ENCODE data around the gene SPTBN4.
"Not testable (repeated sequence)": the region's sequence is repeated elsewhere in the genome, so short reads cannot be mapped to it uniquely, and the experiment has no call there.

SPTBN4 gene

GRCh38 chr19:40443131-40443999 is 23.4 kb upstream of the SPTBN4 start:
- peaks cover 33% of the 10 kb centered on the region for H3K36me3 ChIP-seq (ENCODE audit: insufficient read depth, low read length)
- H3K27ac ChIP-seq (ENCODE audit: low read depth, low read length) = peak overlapping the region; percentile 97
- no peaks in the 10 kb centered on the region for H3K27me3 ChIP-seq (ENCODE audit: control insufficient read depth in 1 of 2, insufficient read depth in 2 of 2, low read length in 2 of 2)
- H3K4me1 ChIP-seq (ENCODE audit: insufficient read depth, low read length) = peaks cover 30% of the 10 kb centered on the region
- H3K9me3 ChIP-seq (ENCODE audit: low read length) = no peaks in the 10 kb centered on the region
- peak overlapping the region; percentile 90 to 100 for H3K4me3 ChIP-seq (ENCODE audit: low read depth in 1 of 2, low read length in 2 of 2)
- H3K9ac ChIP-seq (ENCODE audit: low read length) = peak overlapping the region; percentile 100

GRCh38 chr19:40444000-40444824 is 22.6 kb upstream of the SPTBN4 start, which contains the start of gene SERTAD3:
Gene SERTAD3, minus strand, starts transcription at chr19:40444335. Its CDS starts 2,255 bp downstream, at chr19:40442080.
- peak within 1 kb of the TSS; percentile 100 for H3K9ac ChIP-seq (ENCODE audit: low read length)
- peaks cover 33% of the 10 kb centered on the region for H3K36me3 ChIP-seq (ENCODE audit: insufficient read depth, low read length)
- H3K4me3 ChIP-seq (ENCODE audit: low read depth in 1 of 2, low read length in 2 of 2) = peak within 1 kb of the TSS; percentile 90 to 100
- H3K27ac ChIP-seq (ENCODE audit: low read depth, low read length) = peak within 1 kb of the TSS; percentile 97
- H3K27me3 ChIP-seq (ENCODE audit: control insufficient read depth in 1 of 2, insufficient read depth in 2 of 2, low read length in 2 of 2) = no peaks in the 10 kb centered on the region
- H3K4me1 ChIP-seq (ENCODE audit: insufficient read depth, low read length) = peaks cover 30% of the 10 kb centered on the region
- H3K9me3 ChIP-seq (ENCODE audit: low read length) = no peaks in the 10 kb centered on the region

GRCh38 chr19:40444825-40445312 is 21.9 kb upstream of the SPTBN4 start:
- Histone ChIP-seq H3K27me3 (ENCODE audit: control insufficient read depth in 1 of 2, insufficient read depth in 2 of 2, low read length in 2 of 2) (no peaks in the 10 kb centered on the region), H3K36me3 (ENCODE audit: insufficient read depth, low read length) (peaks cover 38% of the 10 kb centered on the region), H3K27ac (ENCODE audit: low read depth, low read length) (peak overlapping the region; percentile 97), H3K4me1 (ENCODE audit: insufficient read depth, low read length) (peaks cover 29% of the 10 kb centered on the region), H3K4me3 (ENCODE audit: low read depth in 1 of 2, low read length in 2 of 2) (peak overlapping the region; percentile 90 to 100), H3K9ac (ENCODE audit: low read length) (peak overlapping the region; percentile 74), H3K9me3 (ENCODE audit: low read length) (no peaks in the 10 kb centered on the region)

GRCh38 chr19:40445780-40446262 is 21.0 kb upstream of the SPTBN4 start:
- no peak overlapping the region for H3K27ac ChIP-seq (ENCODE audit: low read depth, low read length)
- no peaks in the 10 kb centered on the region for H3K27me3 ChIP-seq (ENCODE audit: control insufficient read depth in 1 of 2, insufficient read depth in 2 of 2, low read length in 2 of 2)
- H3K4me1 ChIP-seq (ENCODE audit: insufficient read depth, low read length) = peaks cover 20% of the 10 kb centered on the region
- H3K9ac ChIP-seq (ENCODE audit: low read length) = no peak overlapping the region
- H3K9me3 ChIP-seq (ENCODE audit: low read length) = no peaks in the 10 kb centered on the region
- peaks cover 33% of the 10 kb centered on the region for H3K36me3 ChIP-seq (ENCODE audit: insufficient read depth, low read length)
- no peak overlapping the region for H3K4me3 ChIP-seq (ENCODE audit: low read depth in 1 of 2, low read length in 2 of 2)

GRCh38 chr19:40446263-40446784 is 20.5 kb upstream of the SPTBN4 start:
- Histone ChIP-seq H3K4me3 (ENCODE audit: low read depth in 1 of 2, low read length in 2 of 2) (no peak overlapping the region), H3K9ac (ENCODE audit: low read length) (no peak overlapping the region), H3K27ac (ENCODE audit: low read depth, low read length) (no peak overlapping the region), H3K27me3 (ENCODE audit: control insufficient read depth in 1 of 2, insufficient read depth in 2 of 2, low read length in 2 of 2) (no peaks in the 10 kb centered on the region), H3K9me3 (ENCODE audit: low read length) (no peaks in the 10 kb centered on the region), H3K36me3 (ENCODE audit: insufficient read depth, low read length) (peaks cover 32% of the 10 kb centered on the region), H3K4me1 (ENCODE audit: insufficient read depth, low read length) (peaks cover 15% of the 10 kb centered on the region)

GRCh38 chr19:40449506-40449905 is 17.3 kb upstream of the SPTBN4 start:
- Histone ChIP-seq H3K9me3 (ENCODE audit: low read length) (no peaks in the 10 kb centered on the region), H3K27ac (ENCODE audit: low read depth, low read length) (no peak overlapping the region), H3K4me1 (ENCODE audit: insufficient read depth, low read length) (no peaks in the 10 kb centered on the region), H3K36me3 (ENCODE audit: insufficient read depth, low read length) (peaks cover 20% of the 10 kb centered on the region), H3K27me3 (ENCODE audit: control insufficient read depth in 1 of 2, insufficient read depth in 2 of 2, low read length in 2 of 2) (no peaks in the 10 kb centered on the region), H3K9ac (ENCODE audit: low read length) (no peak overlapping the region), H3K4me3 (ENCODE audit: low read depth in 1 of 2, low read length in 2 of 2) (no peak overlapping the region)

- H3K36me3 ChIP-seq (ENCODE audit: insufficient read depth, low read length) = peaks cover 20% of the 10 kb centered on the region
- no peak overlapping the region for H3K9ac ChIP-seq (ENCODE audit: low read length)
- H3K27ac ChIP-seq (ENCODE audit: low read depth, low read length) = no peak overlapping the region
Observed at GRCh38 chr19:40450664-40451063, 16.1 kb upstream of the SPTBN4 start.

GRCh38 chr19:40452016-40452415 is 14.8 kb upstream of the SPTBN4 start:
- H3K36me3 ChIP-seq (ENCODE audit: insufficient read depth, low read length) = peaks cover 20% of the 10 kb centered on the region
- no peak overlapping the region for H3K27ac ChIP-seq (ENCODE audit: low read depth, low read length)

More at GRCh38 chr19:40450664-40451063, 16.1 kb upstream of the SPTBN4 start:
- H3K27me3 ChIP-seq (ENCODE audit: control insufficient read depth in 1 of 2, insufficient read depth in 2 of 2, low read length in 2 of 2) = no peaks in the 10 kb centered on the region
- no peaks in the 10 kb centered on the region for H3K9me3 ChIP-seq (ENCODE audit: low read length)
- no peaks in the 10 kb centered on the region for H3K4me1 ChIP-seq (ENCODE audit: insufficient read depth, low read length)
- no peak overlapping the region for H3K4me3 ChIP-seq (ENCODE audit: low read depth in 1 of 2, low read length in 2 of 2)

GRCh38 chr19:40453151-40453735 is 13.6 kb upstream of the SPTBN4 start:
- Histone ChIP-seq H3K36me3 (ENCODE audit: insufficient read depth, low read length) (peaks cover 15% of the 10 kb centered on the region), H3K4me1 (ENCODE audit: insufficient read depth, low read length) (no peaks in the 10 kb centered on the region), H3K27ac (ENCODE audit: low read depth, low read length) (no peak overlapping the region)

More at GRCh38 chr19:40452016-40452415, 14.8 kb upstream of the SPTBN4 start:
- Histone ChIP-seq H3K9ac (ENCODE audit: low read length) (no peak overlapping the region), H3K4me3 (ENCODE audit: low read depth in 1 of 2, low read length in 2 of 2) (no peak overlapping the region), H3K4me1 (ENCODE audit: insufficient read depth, low read length) (no peaks in the 10 kb centered on the region), H3K9me3 (ENCODE audit: low read length) (no peaks in the 10 kb centered on the region), H3K27me3 (ENCODE audit: control insufficient read depth in 1 of 2, insufficient read depth in 2 of 2, low read length in 2 of 2) (no peaks in the 10 kb centered on the region)

GRCh38 chr19:40453943-40454342 is 12.9 kb upstream of the SPTBN4 start:
- H3K4me1 ChIP-seq (ENCODE audit: insufficient read depth, low read length); H3K27ac ChIP-seq (ENCODE audit: low read depth, low read length); H3K9ac ChIP-seq (ENCODE audit: low read length); H3K27me3 ChIP-seq (ENCODE audit: control insufficient read depth in 1 of 2, insufficient read depth in 2 of 2, low read length in 2 of 2); H3K4me3 ChIP-seq (ENCODE audit: low read depth in 1 of 2, low read length in 2 of 2); H3K9me3 ChIP-seq (ENCODE audit: low read length): not testable (repeated sequence)
- H3K36me3 ChIP-seq (ENCODE audit: insufficient read depth, low read length) = peaks cover 14% of the 10 kb centered on the region

More at GRCh38 chr19:40453151-40453735, 13.6 kb upstream of the SPTBN4 start:
- Histone ChIP-seq H3K4me3 (ENCODE audit: low read depth in 1 of 2, low read length in 2 of 2) (no peak overlapping the region), H3K27me3 (ENCODE audit: control insufficient read depth in 1 of 2, insufficient read depth in 2 of 2, low read length in 2 of 2) (no peaks in the 10 kb centered on the region), H3K9me3 (ENCODE audit: low read length) (no peaks in the 10 kb centered on the region), H3K9ac (ENCODE audit: low read length) (no peak overlapping the region)
